Neural progenitor cell (in vitro differentiated cells): ENCODE data around the gene ASB15. TPM values are rescaled to one million over a fixed set of nuclear protein-coding genes. Genes with fewer than 3 reads are reported as not detected.

Experiments used
- DNase-seq: peaks from one replicate; pipeline ENCODE4 v3.0.0-alpha.2; 2016; ENCODE audit warnings: low spot score
- H2AFZ ChIP-seq: fragments of 200-600 bp; sonication (generic); replicated peaks from 2 replicates; pipeline ENCODE4 v1.6.1; 2016; ENCODE audit warnings: antibody characterized with exemption
- H3F3A ChIP-seq: fragments of 200-600 bp; sonication (generic); 2 replicates; pipeline ENCODE4 v1.6.1; 2016; ENCODE audit warnings: antibody characterized with exemption, low read depth
- H3K27ac ChIP-seq: fragments of 200-600 bp; sonication (generic); 2 replicates; pipeline ENCODE4 v1.5.1; 2016; ENCODE audit warnings: mild to moderate bottlenecking
- H3K27me3 ChIP-seq: fragments of 200-600 bp; sonication (generic); 2 replicates; pipeline ENCODE4 v1.6.1; 2016; ENCODE audit warnings: mild to moderate bottlenecking, moderate library complexity
- H3K36me3 ChIP-seq: fragments of 200-600 bp; sonication (generic); 2 replicates; pipeline ENCODE4 v1.5.1; 2016
- H3K4me1 ChIP-seq: fragments of 200-600 bp; sonication (generic); 2 replicates; pipeline ENCODE4 v1.6.1; 2016; ENCODE audit warnings: mixed run types
- H3K4me2 ChIP-seq: fragments of 200-600 bp; sonication (generic); 2 replicates; pipeline ENCODE4 v1.6.1; 2016
- H3K4me3 ChIP-seq: fragments of 200-600 bp; sonication (generic); 2 replicates; pipeline ENCODE4 v1.5.1; 2016
- H3K79me2 ChIP-seq: fragments of 200-600 bp; sonication (generic); 2 replicates; pipeline ENCODE4 v1.6.1; 2016; ENCODE audit warnings: low read depth
- H3K9ac ChIP-seq: fragments of 200-600 bp; sonication (generic); 2 replicates; pipeline ENCODE4 v1.6.1; 2016
- H3K9me3 ChIP-seq: fragments of 200-600 bp; sonication (generic); 2 replicates; pipeline ENCODE4 v1.5.1; 2016; ENCODE audit warnings: low read depth
- H4K20me1 ChIP-seq: fragments of 200-600 bp; sonication (generic); 2 replicates; pipeline ENCODE4 v1.6.1; 2016; ENCODE audit warnings: low read depth
- H3K27ac Mint-ChIP-seq: 3 replicates; pipeline ENCODE4 v1.8.0; 2021; ENCODE audit warnings: mixed read lengths
- H3K27me3 Mint-ChIP-seq: 2 replicates; pipeline ENCODE4 v1.8.0; 2022; ENCODE audit warnings: low read depth, mild to moderate bottlenecking, inconsistent platforms, moderate library complexity, mixed read lengths; ENCODE audit not compliant: insufficient read depth
- H3K36me3 Mint-ChIP-seq: 3 replicates; pipeline ENCODE4 v1.8.0; 2021; ENCODE audit warnings: mixed read lengths
- H3K4me1 Mint-ChIP-seq: 3 replicates; pipeline ENCODE4 v1.8.0; 2021; ENCODE audit warnings: mixed read lengths
- H3K4me3 Mint-ChIP-seq: 3 replicates; pipeline ENCODE4 v1.8.0; 2021; ENCODE audit warnings: mild to moderate bottlenecking, moderate library complexity, mixed read lengths
- H3K9me3 Mint-ChIP-seq: 3 replicates; pipeline ENCODE4 v1.8.0; 2020; ENCODE audit warnings: mixed read lengths
- CTCF ChIP-seq: fragments of 200-600 bp; sonication (generic); IDR thresholded peaks from 2 replicates; pipeline ENCODE4 v1.5.1; 2017; ENCODE audit warnings: antibody characterized with exemption, mild to moderate bottlenecking
- EZH2 ChIP-seq: fragments of 200-600 bp; sonication (generic); IDR thresholded peaks from 2 replicates; pipeline ENCODE4 v1.6.1; 2017; ENCODE audit warnings: antibody characterized with exemption, mild to moderate bottlenecking, moderate library complexity
- EZH2phosphoT487 ChIP-seq: fragments of 200-600 bp; sonication (generic); IDR thresholded peaks from 2 replicates; pipeline ENCODE4 v1.6.1; 2017; ENCODE audit warnings: antibody characterized with exemption
- total RNA-seq: library from RNA; depleted of rRNA; stranded (reverse); fragments of >200 nt; gene quantifications from 2 replicates; pipeline ENCODE4 v1.2.3, GENCODE V29; 2015; ENCODE audit warnings: low replicate concordance

The ASB15 gene
- total RNA-seq, 1 donor from 2014 or later = not detected

GRCh38 chr7:123673752-123674398 lies 72.3 kb downstream of the ASB15 start:
- Mint-ChIP-seq H3K27ac (peak overlapping the region; percentile 26), H3K4me1 (no peaks in the 10 kb centered on the region), H3K27me3 (peaks cover 2% of the 10 kb centered on the region), H3K4me3 (no peak overlapping the region), H3K9me3 (no peaks in the 10 kb centered on the region), H3K36me3 (no peaks in the 10 kb centered on the region)
- no peak for DNase-seq
- Histone ChIP-seq H3K9me3 (no peaks in the 10 kb centered on the region), H3F3A (no peaks in the 10 kb centered on the region), H3K4me2 (no peak overlapping the region), H3K27ac (no peak overlapping the region), H3K36me3 (no peaks in the 10 kb centered on the region), H2AFZ (no peak overlapping the region), H3K9ac (no peak overlapping the region), H4K20me1 (no peaks in the 10 kb centered on the region), H3K4me1 (peaks cover 12% of the 10 kb centered on the region), H3K79me2 (no peaks in the 10 kb centered on the region), H3K27me3 (no peaks in the 10 kb centered on the region), H3K4me3 (no peak overlapping the region)
- TF ChIP-seq EZH2phosphoT487 = no peak
- no peak for TF ChIP-seq CTCF
- TF ChIP-seq EZH2 = no peak

GRCh38 chr7:123674399-123675180 lies 73.0 kb downstream of the ASB15 start:
- H3K27ac ChIP-seq = no peak overlapping the region
- H3K9me3 Mint-ChIP-seq = no peaks in the 10 kb centered on the region

GRCh38 chr7:123675181-123675473 lies 73.5 kb downstream of the ASB15 start:
- Mint-ChIP-seq H3K27ac (no peak overlapping the region), H3K4me3 (no peak overlapping the region), H3K36me3 (peaks cover 6% of the 10 kb centered on the region), H3K9me3 (no peaks in the 10 kb centered on the region), H3K4me1 (no peaks in the 10 kb centered on the region), H3K27me3 (peaks cover 2% of the 10 kb centered on the region)
- no peaks in the 10 kb centered on the region for H3K36me3 ChIP-seq
- no peaks in the 10 kb centered on the region for H3K9me3 ChIP-seq
- H3K27me3 ChIP-seq = no peaks in the 10 kb centered on the region
- no peak overlapping the region for H3K4me2 ChIP-seq
- no peak overlapping the region for H3K27ac ChIP-seq
- H3F3A ChIP-seq = no peaks in the 10 kb centered on the region
- H3K4me3 ChIP-seq = no peak overlapping the region
- H3K79me2 ChIP-seq = no peaks in the 10 kb centered on the region
- H3K9ac ChIP-seq = no peak overlapping the region
- peaks cover 12% of the 10 kb centered on the region for H3K4me1 ChIP-seq
- TF ChIP-seq EZH2 (no peak), EZH2phosphoT487 (no peak), CTCF (no peak)
- no peak for DNase-seq
- no peaks in the 10 kb centered on the region for H4K20me1 ChIP-seq
- no peak overlapping the region for H2AFZ ChIP-seq

More at GRCh38 chr7:123674399-123675180, 73.0 kb downstream of the ASB15 start:
- no peaks in the 10 kb centered on the region for H3K4me1 Mint-ChIP-seq
- Histone ChIP-seq H3K4me1 (peaks cover 12% of the 10 kb centered on the region), H3K4me2 (no peak overlapping the region), H3K4me3 (no peak overlapping the region), H3K36me3 (no peaks in the 10 kb centered on the region), H3F3A (no peaks in the 10 kb centered on the region), H3K9me3 (no peaks in the 10 kb centered on the region), H2AFZ (no peak overlapping the region), H3K27me3 (no peaks in the 10 kb centered on the region), H3K79me2 (no peaks in the 10 kb centered on the region), H4K20me1 (no peaks in the 10 kb centered on the region), H3K9ac (peak overlapping the region; percentile 14)
- H3K27ac Mint-ChIP-seq = no peak overlapping the region
- no peak for DNase-seq
- peaks cover 4% of the 10 kb centered on the region for H3K36me3 Mint-ChIP-seq
- peaks cover 2% of the 10 kb centered on the region for H3K27me3 Mint-ChIP-seq
- TF ChIP-seq CTCF (no peak), EZH2 (no peak), EZH2phosphoT487 (no peak)
- no peak overlapping the region for H3K4me3 Mint-ChIP-seq
